HEK293T (cell line): Measurements from ENCODE around the gene ELAVL4.

ENCODE experiments used
- ARNT ChIP-seq: fragments of 450-650 bp; IDR thresholded peaks from 2 replicates; pipeline ENCODE4 v1.6.1; 2017; ENCODE audit warnings: mild to moderate bottlenecking
- ELF4 ChIP-seq: fragments of 450-650 bp; IDR thresholded peaks from 2 replicates; pipeline ENCODE4 v1.6.1; 2017; ENCODE audit warnings: antibody characterized with exemption
- FOXA1 ChIP-seq: fragments of 450-650 bp; IDR thresholded peaks from 2 replicates; pipeline ENCODE4 v1.6.1; 2016; ENCODE audit warnings: mild to moderate bottlenecking
- FOXK2 ChIP-seq: fragments of 450-650 bp; IDR thresholded peaks from 2 replicates; pipeline ENCODE4 v1.6.1; 2016; ENCODE audit warnings: mild to moderate bottlenecking
- FOXM1 ChIP-seq: fragments of 450-650 bp; IDR thresholded peaks from 2 replicates; pipeline ENCODE4 v1.6.1; 2017; ENCODE audit warnings: mild to moderate bottlenecking, borderline replicate concordance
- L3MBTL2 ChIP-seq: fragments of 450-650 bp; conservative IDR thresholded peaks from 2 replicates; pipeline ENCODE4 v1.6.1; 2016; ENCODE audit warnings: mild to moderate bottlenecking
- SP1 ChIP-seq: fragments of 450-650 bp; IDR thresholded peaks from 2 replicates; pipeline ENCODE4 v1.6.1; 2017
- SUZ12 ChIP-seq: fragments of 450-650 bp; IDR thresholded peaks from 2 replicates; pipeline ENCODE4 v1.6.1; 2016; ENCODE audit warnings: mild to moderate bottlenecking
- TARDBP ChIP-seq: fragments of 450-650 bp; IDR thresholded peaks from 2 replicates; pipeline ENCODE4 v1.6.1; 2016
- ZNF384 ChIP-seq: fragments of 450-650 bp; IDR thresholded peaks from 2 replicates; pipeline ENCODE4 v1.6.1; 2016
- TF ChIP-seq, protein P1 (sequence below): fragments of 450-650 bp; IDR thresholded peaks from 2 replicates; pipeline ENCODE4 v1.6.1; 2016

DNA sequence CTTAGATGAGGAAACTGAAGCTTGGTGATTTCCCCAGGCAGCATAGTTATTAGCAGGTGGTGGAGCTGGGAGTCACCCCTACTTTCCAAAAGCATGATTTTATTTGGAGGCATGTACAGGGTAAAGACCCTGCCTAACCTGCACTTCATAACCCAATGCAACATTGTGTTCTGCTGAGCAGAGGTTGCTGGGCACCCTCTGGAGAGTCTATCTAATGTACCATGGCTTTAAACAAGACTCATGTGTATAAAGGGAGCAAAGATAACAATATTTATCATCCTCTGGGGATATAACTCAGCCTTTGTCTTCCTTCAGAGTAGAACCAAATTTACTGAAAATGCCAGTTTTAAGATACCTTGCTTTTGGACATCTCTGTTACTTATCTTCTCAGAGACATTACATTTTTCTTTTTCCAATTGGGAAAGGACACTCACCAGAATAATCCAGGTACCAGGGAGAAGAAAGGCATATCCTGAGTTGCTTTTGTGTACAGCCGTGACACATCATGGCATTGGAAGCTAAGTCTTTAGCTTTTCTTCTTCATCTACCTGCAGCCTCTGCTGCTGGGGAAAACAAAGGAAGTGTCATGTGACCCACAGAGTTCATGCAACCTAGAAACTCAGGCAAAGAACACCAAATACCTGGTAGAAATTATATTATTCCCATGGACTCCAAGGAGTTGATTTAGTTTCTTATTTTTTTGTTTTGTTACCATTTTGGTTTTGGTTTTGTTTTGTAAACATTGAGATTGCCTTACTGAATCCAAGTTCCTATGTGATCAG is 39.6 kb downstream of the ELAVL4 start:
- TF ChIP-seq TARDBP (no peak), ZNF384 (no peak), FOXM1 (no peak), ARNT (no peak), FOXK2 (no peak), FOXA1 (no peak), SUZ12 (no peak), ELF4 (no peak), L3MBTL2 (no peak), SP1 (no peak)
- TF ChIP-seq, protein P1, sequence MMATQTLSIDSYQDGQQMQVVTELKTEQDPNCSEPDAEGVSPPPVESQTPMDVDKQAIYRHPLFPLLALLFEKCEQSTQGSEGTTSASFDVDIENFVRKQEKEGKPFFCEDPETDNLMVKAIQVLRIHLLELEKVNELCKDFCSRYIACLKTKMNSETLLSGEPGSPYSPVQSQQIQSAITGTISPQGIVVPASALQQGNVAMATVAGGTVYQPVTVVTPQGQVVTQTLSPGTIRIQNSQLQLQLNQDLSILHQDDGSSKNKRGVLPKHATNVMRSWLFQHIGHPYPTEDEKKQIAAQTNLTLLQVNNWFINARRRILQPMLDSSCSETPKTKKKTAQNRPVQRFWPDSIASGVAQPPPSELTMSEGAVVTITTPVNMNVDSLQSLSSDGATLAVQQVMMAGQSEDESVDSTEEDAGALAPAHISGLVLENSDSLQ: no peak
